HG03025 (cell line): ENCODE results near the gene SLC9A9.

Experiments
- ATAC-seq: cut with Tn5 transposase; IDR thresholded peaks from one replicate; pipeline ENCODE4 v1.9.1; 2021; ENCODE audit warnings: mild to moderate bottlenecking, moderate library complexity; ENCODE audit not compliant: unreplicated experiment, low FRiP score

SLC9A9 gene

DNA sequence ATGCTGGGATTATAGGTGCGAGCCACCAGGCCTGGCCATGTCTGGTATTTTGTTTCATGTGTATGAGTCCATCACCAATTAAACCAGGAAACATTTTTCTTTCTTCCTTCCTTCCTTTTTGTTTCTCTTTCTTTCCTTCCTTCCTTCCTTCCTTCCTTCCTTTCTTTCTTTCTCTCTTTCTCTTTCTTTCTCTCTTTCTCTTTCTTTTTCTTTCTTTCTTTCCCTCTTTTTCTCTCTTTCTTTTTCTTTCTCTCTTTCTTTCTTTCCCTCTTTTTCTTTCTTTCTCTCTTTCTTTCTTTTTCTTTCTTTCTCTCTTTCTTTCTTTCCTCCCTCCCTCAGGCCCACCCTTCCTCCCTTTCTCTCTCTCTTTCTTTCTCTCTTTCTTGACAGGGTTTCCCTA, 83.4 kb downstream of the SLC9A9 start:
- ATAC-seq = no peak

DNA sequence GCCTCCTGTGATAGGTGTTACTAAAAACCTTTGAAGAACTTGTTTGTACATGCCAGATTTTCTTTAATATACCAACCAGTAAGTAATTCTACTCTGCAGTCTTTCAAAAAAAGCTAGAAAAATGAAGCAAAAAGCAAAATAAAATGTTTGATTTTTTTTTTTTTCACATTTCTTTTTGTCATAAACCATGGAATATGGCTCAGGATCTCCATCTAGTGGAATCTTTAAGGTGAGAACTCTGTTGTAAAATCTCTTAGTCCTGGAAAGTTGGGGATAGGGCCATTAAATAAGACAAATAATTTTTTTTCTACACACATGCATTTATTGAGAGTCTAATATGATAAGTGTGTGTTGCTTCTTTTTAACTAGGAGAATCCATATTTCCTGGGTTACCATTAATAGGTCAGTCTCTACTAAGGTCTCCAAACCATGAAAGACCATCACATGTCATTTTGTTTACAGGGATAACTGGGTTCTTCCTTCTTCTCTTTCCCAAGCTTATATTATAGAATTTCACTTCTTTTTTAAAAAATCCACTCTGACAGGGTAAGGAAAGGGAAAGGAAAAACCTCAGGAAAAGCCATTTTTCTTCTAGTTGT, 84.6 kb downstream of the SLC9A9 start:
- ATAC-seq = no peak

DNA sequence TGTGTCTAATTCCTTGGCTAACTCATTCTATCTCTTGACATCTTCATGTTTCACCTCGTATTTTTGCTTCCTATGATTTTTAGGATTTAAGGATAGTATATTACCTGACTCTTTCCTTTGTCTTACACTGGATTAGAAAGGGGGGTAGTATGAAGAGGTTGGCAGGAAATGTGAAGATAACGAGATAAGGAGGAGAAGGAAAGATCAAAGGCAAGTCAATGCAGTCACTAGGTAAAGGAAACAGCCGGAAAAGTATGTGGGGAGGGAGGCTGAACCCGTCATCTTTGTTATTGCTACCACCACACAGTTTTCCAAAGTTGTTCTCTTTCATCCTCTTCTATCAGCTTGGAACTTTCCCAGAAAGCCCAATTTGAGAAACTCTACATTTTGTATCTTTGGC, 90.6 kb downstream of the SLC9A9 start:
- no peak for ATAC-seq

DNA sequence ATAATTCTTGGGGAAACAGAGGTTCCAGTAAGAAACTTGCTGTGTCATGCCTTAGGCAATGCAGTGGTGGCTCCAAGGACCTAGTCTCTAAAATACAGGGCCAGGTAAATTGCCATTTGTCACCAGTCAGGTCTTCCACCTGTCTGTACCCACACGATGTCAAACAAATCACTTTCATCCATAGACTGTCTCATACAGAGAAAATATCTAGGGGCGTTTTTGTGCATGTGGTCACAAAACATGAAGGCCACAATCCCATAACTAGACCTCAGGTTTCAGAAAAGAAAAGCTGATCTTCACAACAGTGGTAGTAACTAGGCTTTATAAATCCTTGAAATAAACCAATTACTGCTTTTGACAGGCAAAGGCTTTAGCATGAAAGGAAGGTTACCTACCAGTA, 92.3 kb downstream of the SLC9A9 start:
- no peak for ATAC-seq

DNA sequence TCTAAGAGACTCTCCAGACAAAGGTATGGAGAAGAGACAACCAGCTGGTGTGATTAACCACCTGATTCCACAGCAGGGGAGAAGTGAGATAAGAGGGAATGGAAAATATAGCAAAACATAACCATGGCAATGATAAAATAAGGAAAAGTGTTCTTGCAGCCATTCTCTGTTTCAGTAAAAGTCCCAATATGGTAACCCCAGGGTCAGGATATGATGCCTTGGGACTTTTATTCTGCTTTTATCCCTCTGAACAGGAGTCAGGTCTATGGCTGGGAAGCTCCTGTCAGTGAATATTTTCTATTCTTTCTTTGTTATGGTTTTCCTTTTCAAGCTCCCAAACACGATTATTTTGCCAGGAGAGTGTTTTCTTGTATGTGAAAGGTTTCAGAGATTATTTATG, 94.2 kb downstream of the SLC9A9 start:
- no peak for ATAC-seq

DNA sequence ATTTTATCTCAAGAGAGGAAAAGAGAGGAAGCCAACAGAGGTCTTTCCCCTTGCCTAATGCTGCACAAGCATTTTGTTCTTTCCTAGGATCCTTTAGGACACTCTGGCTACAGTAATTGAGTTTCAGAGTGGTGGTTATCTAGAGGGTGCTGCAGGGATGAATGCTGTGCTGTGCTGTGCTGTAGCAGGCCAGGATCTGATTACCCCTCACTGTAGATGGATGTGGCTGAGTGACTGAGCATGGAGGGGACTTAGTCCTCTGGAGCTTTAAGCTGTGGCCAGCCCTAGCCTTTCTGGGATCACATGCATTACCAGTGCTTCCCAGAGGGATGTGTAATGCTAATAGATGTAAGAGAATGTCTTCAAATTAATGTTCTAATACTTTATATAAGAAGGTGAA, 94.8 kb downstream of the SLC9A9 start:
- no peak for ATAC-seq

DNA sequence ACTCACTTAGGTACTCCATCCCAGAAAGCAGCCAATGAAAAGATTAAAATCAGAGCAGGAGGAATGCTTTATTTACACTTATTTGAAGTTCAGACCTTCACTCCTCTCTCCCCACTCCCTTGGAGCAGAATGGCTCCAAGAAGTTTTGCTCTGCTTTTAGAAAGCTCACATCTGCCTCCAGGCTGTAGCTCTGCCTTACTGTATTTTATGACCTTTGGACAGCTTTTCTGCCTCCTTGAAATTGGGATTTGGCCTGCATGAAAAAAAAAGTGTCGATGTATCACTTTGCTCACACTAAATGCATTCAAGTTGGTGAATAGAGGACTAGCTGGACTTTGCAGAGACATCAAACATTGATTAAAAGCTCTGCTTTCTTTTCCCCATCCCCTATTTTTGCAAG, 95.3 kb downstream of the SLC9A9 start:
- no peak for ATAC-seq

DNA sequence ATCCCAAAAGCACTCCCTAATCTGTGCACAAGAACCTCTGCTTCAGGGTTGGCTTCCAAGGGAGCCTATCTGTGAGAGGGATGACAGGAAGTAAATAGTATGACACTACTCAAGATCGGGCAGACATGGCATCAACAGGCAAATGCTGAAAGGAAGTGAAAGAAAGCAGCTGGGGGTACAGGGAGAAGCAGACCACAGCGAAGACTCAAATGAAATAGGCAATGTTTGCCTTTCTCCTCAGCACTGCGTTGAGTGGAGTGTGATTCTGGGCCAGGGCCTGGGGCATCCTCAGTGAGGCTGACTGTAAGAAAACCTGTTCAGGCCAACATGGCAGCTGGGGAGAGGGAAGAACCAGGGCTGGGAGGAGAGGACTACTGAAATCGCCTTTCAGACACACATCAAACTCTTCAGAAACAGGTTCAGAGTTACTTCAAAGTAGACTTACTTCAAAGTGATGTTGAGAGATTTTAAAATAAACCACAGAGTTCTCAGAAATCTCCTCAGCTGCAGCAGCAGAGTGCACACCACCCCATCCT, 96.6 kb downstream of the SLC9A9 start:
- ATAC-seq = peak; percentile 71

DNA sequence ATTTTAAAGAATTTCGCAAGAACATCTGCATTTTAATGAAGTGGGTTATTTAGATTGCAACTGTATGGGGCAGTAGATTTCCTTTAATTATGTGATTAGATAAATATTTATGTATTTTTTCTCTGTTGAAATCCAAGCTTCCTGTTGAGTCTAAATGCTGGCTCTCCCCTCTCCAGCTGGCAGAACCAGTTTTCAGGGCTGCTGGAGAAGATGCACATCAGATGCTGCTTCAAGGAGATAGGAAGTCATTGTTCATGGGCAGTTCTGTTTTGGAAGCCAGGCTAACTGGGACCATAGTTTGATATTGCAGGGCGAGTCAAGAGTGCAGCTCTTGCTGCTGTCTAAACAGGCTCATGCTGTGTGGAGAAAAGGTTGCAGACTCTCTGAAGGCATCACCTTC, 97.4 kb downstream of the SLC9A9 start:
- ATAC-seq = no peak

DNA sequence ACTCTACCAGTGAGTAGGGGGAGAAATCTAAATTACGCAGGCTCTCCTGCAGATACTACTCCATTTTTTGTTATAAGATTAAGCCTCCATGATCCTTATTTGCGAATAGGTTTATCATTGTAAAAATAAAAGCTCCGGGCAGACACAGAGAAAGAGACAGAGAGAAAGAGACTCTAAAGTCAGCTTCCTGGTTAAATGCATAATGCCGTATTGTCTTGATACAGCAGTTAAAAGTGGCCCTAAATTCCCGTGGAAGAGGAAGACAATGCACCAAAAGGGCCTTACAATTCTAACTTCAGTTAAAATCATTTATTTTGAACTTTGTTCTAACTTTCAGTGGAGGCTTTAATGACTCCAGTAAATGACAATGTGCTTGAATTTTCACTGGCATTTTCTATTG, 98.3 kb downstream of the SLC9A9 start:
- ATAC-seq = no peak

DNA sequence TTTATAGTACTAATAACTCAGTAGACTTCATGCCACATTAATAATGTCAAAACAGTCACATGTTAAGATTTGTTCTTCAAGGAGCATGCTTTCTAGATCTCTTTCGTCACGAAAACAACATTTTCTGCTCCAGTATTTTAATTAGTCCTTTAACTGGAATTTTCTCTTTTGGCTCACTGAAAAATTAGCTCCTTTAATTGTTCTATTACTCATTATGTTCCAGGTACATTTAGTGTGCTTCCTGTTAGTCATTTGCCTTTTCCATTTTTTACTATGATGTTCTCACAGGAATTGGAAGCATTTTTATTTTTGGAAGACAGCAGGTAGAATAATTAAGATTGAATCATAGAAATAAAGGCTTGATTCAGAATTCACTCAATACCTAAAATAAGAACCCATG, 111.2 kb downstream of the SLC9A9 start:
- no peak for ATAC-seq

DNA sequence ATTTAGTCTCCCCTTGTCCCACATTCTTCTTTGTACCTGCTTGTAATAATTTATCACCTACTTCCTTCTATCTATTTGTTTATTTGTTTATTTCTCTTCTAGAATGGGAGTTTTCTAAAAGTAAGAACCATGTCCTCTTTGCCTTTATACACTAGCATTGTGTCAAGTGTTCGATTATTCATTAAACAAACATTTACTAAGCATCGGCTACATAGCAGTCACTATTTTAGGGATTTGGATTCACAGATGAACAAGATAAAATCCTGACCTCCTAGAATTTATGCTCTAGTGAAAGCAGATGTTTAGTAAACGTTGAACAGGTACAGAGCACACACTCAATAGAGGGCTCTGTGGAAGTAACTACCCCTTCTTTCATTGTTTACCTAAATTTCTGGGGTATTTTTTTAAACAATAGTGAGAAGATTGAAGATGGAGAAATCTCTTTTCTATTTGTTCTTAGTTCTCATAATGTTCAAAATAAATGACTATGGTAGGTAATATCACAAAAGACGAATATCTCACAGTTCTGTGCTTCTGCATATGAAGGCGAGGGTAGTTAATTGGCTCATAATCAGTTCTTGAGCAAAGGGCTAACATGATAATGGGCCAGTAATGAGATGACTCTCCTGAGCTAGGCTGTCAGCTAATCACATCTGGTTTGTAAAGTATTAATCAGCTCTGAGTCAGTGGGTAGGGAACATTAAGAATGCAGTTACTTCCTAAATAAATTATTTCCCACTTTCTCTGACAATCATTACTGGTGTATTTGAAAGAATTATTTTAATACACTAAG, 111.9 kb downstream of the SLC9A9 start:
- no peak for ATAC-seq

DNA sequence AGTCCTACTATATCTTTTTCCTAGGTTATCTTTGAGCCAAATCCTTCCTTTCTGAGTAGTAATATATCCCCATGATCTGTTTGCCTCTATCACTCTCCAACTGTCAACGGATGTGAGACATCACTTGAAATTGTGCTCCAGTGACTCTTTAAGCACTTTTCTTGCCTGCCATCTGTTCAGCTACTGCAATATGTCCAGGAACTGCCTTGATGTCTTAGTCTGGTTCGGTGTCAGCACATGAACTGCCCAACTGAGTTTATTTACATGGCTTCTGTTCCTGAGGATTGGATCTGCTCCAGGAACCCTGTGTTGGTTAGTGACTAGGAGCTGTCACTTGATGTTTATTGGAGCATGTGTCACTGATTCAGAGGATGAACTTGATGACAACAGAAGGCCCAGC, 116.5 kb downstream of the SLC9A9 start:
- ATAC-seq = no peak

DNA sequence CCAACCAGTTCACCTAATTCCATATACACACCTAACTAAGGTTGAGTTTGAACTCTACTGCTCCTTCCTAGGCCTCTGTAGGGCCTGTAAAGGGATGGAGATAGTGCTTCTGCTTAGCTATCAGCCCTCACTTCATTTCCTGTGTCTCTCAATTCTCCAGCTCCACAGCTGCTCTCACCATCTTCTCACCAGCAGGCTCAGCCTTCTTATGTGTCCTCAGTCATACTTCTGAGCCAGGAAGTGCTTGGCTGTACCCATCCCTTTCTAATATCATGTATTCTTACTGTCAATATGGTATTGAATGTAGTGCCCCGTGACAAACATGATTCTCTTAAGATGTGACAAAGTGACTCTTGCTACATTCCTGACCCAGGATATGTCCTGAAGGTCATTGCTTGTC, 116.9 kb downstream of the SLC9A9 start:
- ATAC-seq = no peak

DNA sequence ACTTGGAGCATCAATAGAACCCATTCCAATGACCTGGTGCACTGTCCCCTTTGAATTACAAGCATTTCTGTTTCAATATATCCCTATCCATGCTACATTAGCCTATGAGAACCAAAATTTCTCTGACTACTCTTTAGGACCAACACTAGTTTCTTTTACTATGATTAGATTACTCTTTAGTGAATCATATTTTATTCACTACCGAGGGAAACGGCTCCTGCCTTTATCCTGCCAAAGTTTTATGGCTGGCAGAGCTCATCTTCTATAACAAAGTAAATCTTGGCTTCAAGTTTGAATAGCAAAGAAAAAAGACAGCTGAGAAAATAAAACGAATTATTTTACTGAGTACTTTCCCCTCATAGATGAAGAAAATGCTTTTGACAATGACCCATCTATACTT, 120.9 kb downstream of the SLC9A9 start:
- no peak for ATAC-seq

DNA sequence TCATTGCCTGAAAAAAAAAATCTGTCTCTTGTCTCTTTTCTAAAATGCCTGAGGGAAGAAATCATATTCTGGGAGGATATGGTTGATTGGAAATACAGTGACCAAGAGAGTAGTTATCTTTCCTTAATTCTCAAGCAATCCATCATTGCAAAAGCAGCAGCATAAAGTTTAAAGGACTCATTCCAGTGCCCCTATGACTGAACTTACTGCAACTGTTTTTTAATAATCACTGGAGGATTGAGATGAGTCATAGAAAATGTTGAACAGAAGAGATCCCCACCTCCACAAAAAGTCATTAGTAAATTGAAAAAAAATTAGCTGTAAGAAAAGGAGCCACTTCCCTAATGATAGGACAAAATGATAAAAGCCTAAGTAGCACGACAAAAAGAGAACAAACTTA, 121.5 kb downstream of the SLC9A9 start:
- no peak for ATAC-seq

DNA sequence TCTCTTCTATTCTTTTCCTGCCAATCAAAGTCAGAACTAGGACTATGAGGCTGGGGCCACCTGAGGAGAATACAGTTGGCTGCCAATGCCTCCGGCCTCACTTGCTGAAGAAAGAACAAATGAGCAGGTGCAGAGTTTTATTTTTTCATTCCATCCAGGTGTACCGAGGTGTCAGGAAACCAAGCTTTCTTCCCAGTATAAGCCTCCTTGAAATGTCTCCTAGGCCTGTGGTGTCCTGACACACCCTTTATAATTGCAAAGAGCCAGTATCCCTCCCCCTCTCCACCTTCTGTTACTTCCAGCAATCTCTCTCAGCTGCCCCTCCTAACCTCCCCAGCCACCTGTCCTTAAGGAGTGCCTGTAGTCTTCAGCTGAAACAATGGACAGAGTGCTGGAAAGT, 127.9 kb downstream of the SLC9A9 start:
- ATAC-seq = no peak

DNA sequence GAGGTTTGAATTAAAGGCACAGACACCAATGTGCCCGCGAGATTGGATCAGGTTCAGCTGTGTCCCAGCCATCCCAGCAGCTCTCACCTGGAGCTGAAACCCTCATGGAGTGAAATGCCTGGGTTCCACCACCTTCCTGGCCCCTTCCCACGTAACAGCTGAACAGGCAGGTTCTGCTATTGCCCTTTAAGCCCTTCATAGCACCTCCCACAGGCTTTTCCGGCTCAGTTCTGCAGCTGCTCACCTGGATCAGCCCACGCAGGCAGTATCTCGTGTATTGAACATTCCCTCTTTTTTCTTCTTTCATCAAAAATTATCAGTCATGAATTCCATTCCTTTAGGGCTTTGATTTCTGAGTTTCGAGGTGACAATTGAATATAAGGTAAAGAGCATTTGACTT, 129.8 kb downstream of the SLC9A9 start:
- ATAC-seq = no peak

DNA sequence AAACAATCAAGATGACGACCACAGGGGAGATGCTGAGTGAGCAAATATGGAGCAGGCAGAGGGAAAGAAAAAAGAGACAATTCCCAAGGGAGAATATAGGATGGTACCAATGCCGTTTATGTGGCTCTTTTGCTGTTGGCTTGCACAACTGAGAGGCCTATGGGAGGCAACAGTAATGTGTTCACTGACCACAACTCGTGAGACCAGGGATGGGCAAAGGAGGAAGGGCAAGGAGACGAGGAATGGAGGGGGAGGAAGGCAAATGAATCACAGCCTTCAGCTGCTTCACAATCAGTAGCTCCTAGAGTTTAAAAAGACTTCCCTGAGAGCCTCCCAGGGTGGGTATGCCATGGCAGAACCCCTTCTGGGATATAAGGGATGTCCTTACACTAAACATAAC, 131.5 kb downstream of the SLC9A9 start:
- no peak for ATAC-seq

DNA sequence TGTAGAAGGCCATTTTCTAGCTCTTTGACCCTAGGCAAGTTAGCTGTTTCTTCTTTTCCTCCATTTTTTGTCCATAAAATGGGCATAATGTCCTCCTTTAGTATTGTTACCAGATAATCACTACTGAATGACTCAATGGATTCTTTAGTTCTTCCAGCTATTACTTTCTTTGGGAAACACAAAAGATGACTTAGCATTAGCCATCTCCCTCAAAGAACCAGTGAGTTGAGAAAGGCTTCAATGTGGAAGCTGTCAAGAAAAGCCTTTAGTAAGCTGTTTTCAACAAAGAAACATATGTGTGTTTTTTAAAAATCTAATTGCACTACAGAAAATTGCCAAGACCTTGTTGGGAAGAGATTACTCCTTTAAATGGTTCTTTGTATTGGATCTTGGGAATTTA, 135.7 kb downstream of the SLC9A9 start:
- no peak for ATAC-seq

DNA sequence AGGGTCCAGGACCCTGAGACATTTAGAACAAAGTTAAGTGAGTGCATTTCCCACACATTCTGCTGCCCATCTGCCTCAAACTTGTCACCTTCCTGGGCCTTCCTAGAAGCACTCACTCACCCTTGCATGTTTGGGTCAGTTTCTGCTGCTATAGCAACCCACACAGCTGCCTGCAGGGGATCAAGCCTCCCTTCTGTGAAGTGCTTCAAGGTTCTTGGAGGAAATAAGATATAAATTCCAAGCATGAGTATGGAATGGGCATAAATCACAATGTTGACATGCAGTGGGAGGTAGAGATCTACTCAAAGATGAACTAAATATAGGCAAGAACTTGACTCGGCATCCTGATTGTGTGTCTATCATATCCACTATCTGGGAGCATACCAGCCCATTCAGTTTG, 140.4 kb downstream of the SLC9A9 start:
- ATAC-seq = no peak

DNA sequence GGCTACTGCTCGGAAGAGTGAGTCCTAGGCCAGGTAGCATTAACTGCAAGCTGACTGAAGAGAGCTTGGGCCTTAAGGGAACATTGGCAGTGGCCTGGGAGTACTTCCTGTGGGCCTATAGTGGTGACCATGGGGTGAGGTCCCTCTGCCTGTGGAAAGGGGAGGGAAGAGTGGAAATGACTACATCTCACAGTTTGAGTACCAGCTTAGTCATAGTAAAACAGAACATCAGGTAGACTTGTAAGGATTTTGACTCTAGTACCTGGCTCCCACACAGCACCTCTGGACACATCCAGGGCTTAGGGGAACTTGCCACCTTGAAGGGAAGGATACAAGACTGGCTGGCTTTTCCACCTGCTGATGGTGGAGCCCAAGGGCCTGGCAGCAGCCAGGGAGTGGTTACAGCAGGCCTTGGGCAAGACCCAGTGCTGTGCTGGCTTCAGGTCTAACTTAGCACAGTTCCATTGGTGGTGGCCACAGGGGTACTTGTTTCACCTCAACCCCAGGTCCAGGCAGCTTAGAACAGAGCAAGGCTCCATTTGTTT, 147.8 kb downstream of the SLC9A9 start:
- ATAC-seq = no peak
